Cardiac septum (tissue), 1 donor: ENCODE results near the gene AMY2B. TPM values are rescaled to one million over a fixed set of nuclear protein-coding genes. Genes with fewer than 3 reads are reported as not detected.
"Not testable (repeated sequence)": the region's sequence is repeated elsewhere in the genome, so short reads cannot be mapped to it uniquely, and the experiment has no call there.

Experiments used
- DNase-seq: peaks from one replicate; pipeline ENCODE4 v3.0.0-alpha.2; 2020; ENCODE audit warnings: low spot score
- intact Hi-C: fragments of 100-400 bp; cut with DNase I; formaldehyde crosslinking; loops from one replicate; pipeline ENCODE4 v1.14.0; 2022
- long read RNA-seq: library from polyadenylated mRNA; unstranded; transcript quantifications from one replicate; pipeline ENCODE4 v2.0.0, GENCODE V29; 2021
- total RNA-seq: library from RNA; stranded (reverse); fragmentation: NEBNext Ultra II Directional; extraction: Animal tissue kit (Norgen Biotek cat#: 25700); gene quantifications from one replicate; pipeline ENCODE4 v1.2.1, GENCODE V29; 2021
- donor health status: DM: no; HTN: no; CAD: no.

Gene AMY2B
- total RNA-seq: 31.1 TPM
- long read RNA-seq, partial matches to known transcripts: 0 of 1 reads
- long read RNA-seq, other reads (novel, unspliced or antisense): 1 of 1 reads

DNA sequence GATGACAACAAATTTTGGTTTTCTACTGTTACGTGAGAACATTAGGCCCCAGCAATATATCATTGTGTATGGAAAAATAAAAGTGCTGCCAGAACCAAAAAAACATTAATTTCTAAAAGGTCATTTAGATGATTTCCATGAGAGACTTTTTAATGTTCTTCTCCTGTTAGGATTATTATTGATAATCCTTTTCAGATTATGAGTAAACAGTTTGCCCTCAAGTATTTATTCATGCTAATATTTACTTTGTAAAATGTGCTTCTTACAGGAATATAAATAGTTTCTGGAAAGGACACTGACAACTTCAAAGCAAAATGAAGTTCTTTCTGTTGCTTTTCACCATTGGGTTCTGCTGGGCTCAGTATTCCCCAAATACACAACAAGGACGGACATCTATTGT lies at the start of gene AMY2B:
Gene AMY2B, plus strand, starts transcription at position 301 of the 400 bp plus-strand sequence. Its CDS starts 14 bp downstream, at position 315.
- intact Hi-C loops, DNase-seq: not testable (repeated sequence)

DNA sequence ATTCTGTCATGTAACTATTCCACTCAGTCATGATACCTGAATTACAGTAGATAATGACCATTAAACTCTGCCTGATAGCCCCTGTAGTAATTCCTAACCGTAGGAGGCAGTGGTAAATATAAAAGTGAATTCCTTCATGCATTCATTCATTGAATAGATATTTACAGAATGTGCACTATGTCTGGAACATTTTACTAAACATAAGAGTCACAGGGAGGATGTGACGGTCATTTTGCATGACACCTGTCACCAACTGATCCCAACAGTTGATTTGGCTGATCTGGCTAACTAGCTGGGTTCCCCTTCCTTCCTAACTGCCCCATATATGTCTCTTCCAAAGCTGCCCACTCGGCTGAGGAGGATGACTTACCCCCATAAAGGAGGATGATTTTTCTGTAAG lies 48.0 kb upstream of the AMY2B start:
- no peak for DNase-seq
- intact Hi-C loops: no loop called here

DNA sequence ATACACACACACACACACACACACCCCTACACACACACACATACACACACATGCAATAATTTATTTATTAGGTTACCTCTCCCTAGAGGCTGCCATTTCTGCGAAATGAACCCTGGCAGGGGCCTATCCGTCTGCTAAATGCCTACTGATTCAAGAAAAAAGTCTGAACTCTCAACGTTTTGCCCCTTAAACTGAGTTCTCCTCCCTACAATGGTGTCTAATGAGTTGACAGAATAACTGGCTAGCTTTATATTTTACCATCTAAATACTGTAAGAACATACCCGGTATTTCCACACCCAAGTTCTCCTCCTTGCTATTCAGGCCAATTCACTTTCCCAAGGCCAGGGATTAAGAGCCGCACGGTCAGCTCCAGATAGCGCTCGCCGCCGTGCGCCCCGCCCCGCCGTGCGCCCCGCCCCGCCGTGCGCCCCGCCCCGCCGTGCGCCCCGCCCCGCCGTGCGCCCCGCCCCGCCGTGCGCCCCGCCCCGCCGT lies 46.2 kb upstream of the AMY2B start:
- intact Hi-C loops: no loop called here
- DNase-seq: no peak

DNA sequence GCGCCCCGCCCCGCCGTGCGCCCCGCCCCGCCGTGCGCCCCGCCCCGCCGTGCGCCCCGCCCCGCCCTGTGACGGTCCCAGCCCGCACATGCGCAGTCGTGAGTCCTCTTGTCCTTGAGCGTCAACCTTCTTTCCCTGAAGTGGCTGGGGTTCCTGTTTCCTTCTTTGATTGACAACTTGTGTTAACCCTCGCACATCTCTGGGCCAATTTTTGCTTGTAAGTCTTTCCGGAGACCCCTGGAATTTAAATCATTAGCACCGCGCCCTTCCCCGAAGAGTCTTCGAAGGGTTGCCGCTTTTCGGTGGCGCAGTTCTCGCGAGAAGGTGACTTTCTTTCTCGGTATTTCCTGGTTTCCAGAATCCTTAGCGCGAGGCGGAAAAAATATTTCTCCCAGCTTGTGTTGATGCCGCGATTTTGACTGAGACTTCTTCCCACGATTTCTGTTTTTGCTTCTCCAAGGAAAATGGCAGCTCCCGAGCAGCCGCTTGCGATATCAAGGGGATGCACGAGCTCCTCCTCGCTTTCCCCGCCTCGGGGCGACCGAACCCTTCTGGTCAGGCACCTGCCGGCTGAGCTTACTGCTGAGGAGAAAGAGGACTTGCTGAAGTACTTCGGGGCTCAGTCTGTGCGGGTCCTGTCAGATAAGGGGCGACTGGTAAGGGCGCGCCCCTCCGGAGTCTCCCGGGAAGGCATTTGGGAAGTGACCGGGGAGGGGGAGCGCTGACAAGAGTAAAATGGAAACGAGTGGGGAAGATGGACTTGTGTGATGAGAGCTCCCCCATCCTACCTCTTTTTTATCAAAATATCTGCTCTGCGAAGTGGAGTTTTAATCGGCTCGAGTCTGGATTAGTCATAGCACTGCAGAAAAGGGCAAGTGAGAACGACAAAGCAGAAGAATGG lies 45.5 kb upstream of the AMY2B start, which contains the start of gene RNPC3:
Gene RNPC3, plus strand, starts transcription at position 93 of the 901 bp plus-strand sequence. Its CDS starts 372 bp downstream, at position 465.
- peak; percentile 95 for DNase-seq
- intact Hi-C loops: no loop called here

DNA sequence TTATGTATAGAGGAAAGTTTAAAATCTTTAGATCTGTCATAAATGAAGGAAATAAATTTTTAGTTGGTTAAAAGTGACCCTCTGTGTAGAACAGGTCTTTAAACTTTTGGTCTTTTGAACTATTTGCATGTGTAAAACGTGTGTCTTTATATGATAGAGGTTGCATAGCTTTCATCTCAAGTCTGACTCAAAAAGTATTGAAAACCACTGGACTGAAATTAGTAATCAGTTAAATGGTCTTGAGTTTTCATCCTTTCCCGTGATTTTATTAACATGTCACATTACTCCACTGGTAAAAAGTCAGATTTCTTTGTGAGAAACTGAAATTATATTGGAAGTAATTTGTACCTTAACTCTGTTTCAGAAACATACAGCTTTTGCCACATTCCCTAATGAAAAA lies 44.1 kb upstream of the AMY2B start:
- intact Hi-C loops: no loop called here
- no peak for DNase-seq

DNA sequence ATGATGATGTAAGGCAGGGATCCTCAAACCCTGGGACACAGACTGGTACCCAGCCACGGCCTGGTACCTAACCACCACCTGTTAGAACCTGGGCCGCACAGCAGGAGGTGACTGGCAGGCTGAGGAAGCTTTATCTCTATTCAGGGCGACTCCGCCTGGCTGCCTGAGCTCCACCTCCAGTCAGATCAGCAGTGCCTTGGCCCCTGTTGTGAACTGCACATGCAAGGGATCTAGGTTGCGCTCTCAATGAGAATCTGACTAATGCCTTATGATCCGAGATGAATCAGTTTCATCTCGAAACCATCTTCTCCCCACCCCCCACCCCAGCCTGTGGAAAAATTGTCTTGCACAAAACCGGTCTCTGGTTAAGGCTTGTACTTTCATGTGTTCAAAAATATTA lies 41.6 kb upstream of the AMY2B start:
- no peak for DNase-seq
- intact Hi-C loops: no loop called here

DNA sequence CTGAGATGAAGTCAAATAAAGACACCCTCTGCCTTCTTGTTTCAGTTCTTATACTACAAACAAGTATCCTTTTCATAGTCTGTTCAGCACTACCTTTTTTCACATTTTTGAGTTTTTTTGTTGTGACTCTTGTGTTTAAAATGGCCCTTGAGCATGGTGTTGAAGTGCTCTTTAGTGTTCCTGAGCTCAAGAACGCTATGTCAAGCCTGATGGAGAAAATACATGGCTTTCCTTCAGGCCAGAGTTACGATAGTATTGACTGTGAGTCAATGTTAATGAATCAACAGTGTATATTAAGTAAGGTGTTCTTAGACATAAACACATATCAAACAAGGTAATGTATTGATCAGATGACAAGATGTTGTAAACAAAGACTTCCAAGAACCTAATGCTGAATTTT lies 33.2 kb upstream of the AMY2B start:
- intact Hi-C loops: no loop called here
- no peak for DNase-seq

DNA sequence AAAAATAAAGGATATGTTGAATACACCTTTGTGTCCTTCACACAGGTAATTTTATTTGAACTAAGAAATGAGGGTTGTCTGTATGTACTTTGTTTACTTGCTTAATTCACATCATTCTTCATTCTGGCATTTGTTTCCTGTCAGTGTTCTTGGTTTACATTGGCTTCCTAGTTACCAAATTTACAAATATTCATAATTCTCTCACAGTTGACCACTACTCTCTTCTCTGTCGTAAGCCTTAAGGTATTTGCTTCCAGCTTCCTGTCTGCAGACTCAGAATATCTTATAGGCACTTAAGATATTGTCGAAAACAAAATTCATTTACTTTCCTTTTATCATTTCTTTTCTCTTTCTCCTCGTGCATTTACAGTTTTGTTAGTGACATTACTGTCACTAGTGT lies 30.0 kb upstream of the AMY2B start:
- intact Hi-C loops: no loop called here
- no peak for DNase-seq

DNA sequence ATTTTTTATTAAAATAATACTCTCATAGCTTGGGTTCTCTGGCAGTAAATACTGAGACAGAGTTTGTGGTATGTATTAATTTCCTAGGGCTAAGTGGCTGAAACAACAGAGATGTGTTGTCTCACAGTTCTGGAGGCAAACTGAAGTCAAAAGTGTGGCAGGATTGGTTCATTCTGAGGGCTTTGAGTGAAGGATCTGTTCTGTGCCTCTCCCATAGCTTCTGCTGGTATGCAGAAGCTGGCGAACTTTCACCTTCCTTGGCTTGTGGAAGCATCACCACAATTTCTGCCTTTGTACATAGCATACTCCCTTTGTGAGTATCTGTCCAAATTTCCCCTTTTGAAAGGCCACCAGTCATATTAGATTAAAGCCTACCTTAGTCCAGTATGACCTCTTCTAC lies 24.9 kb upstream of the AMY2B start:
- intact Hi-C loops: no loop called here

DNA sequence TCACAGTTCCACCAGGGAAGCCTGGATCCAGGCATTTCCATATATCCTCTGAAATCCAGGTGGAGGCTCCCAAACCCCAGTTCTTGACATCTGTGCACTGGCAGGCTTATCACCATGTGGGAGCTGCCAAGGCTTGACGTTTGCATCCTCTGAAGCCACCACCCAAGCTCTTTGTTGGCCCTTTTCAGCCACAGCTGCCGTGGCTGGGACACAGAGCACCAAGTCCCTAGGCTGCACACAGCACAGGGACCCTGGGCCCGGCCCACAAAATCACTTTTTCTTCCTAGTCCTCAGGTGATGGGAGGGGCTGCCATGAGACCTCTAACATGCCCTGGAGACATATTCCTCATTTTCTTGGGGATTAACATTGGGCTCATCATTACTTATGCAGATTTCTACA lies 23.5 kb upstream of the AMY2B start:
- intact Hi-C loops: no loop called here
- no peak for DNase-seq

More for the DNA sequence above, 24.9 kb upstream of the AMY2B start:
- no peak for DNase-seq

DNA sequence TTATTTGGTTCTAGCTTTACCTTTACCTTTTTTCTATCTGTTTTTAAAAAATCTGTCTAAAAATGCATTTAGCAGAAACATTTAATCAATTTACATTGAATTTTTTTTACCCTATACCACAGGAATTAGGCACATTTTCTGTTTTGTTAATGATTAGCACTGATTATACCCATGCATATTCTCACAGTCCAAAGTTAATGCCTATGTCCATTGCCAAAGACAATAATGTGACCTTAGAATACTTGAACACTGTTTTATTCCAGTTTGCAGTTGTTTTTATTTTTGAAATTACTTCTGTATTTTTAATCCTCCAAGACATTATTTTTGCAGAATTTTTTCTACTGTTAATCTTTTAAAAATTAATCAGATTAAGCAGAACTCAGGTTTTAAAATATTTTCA lies 11.0 kb upstream of the AMY2B start:
- intact Hi-C loops: no loop called here
- DNase-seq: no peak

DNA sequence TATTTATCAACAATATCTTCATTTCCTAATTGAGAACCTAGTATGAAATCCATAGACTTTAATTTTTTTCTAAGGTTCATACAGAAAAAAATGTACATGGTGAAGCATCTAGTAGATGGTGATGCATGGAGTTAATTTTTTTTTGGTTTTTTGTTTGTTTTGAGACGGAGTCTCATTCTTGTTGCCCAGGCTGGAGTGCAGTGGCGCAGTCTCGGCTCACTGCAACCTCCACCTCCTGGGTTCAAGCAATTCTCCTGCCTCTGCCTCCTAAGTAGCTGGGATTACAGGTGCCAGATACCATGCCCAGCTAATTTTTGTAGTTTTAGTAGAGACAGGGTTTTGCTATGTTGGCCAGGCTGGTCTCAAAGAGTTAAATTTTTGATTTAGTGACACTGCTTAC lies 10.3 kb upstream of the AMY2B start:
- DNase-seq, intact Hi-C loops: not testable (repeated sequence)

DNA sequence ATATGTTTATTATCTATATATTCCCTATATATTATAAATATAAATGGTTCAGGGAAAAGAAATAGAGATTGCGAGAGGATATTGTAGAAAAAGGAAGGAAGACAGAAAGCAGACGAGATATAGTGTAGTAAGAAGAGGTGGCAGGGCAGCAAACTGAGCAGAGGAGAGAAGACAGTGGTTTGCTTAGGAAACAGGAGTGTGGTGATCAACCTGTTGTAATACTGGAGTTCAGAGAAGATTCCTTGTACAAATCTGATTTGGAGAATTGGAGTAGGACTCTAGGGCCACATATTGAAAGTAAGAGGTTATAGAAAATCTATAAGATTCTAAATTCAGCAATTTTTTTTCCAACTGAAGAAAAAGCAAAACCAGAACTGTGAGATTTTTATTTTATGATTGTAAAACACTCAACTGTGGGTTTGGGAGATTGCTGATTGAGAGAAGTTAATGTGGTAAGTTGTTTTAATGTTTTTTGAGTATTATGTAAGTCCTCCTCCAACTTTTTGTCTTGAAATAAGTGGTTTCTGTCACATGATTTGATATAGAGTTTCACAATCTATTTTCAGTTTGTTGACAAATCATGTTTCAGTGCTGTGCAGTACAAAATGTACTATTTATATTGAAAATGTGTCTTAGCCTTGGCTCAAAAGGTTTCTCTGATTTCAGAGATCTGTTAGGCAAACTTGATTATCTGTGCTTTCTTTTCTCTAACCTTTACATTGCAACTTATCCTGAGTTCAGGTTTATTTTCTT lies 9.6 kb upstream of the AMY2B start:
- DNase-seq: no peak
- intact Hi-C loops: no loop called here

DNA sequence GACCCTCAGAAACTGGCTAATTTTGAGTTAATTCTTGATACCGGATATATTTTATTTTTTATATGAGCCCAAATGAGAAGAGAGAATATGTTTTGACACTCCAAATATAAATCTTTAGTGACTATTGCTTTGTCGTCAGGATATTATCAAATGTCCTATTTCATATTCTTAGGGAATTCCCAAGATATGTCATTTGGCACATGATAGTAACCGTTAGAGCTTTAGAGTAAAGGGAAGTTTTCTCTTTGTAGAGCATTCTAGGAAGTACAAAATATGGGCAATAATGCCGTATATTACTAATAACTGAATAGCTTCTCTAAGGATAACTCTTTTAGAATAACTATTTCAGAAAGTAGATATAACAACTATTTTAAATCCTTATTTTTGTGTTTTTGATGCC lies 8.3 kb upstream of the AMY2B start:
- intact Hi-C loops: no loop called here
- no peak for DNase-seq

DNA sequence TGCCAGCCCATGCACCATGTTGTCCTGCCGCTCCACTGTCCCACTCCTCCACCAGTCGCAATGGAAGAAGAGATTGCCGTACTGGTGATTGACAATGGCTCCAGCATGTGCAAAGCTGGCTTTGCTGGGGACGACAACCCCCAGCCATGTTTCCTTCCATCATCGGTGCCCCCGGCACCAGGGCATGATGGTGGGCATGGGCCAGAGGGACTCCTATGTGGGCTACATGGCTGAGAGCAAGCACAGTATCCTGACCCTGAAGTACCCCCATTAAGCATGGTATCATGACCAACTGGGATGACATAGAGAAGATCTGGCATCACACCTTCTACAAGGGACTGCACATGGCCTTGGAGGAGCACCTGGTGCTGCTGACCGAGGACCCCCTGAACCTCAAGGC lies 1.9 kb upstream of the AMY2B start:
- no peak for DNase-seq
- intact Hi-C loops: no loop called here

DNA sequence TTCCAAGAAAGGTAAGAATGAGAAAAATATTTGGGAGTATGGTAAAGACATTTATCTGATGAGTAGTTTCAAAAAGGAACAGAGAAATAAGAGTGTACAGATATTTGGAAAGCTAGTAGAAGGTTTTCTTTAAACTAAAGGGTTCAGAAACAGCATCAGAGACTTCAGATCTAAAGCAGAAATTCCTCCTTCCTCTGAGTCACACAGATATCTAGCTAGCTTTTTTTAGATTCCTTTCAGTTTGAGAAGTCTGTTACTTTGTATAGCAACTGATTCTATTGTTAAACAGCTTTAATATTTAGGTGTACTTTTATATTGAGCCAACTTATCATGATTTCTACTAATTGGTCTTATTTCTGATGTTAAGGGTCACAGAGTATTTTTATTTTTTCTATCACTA lies 4.7 kb downstream of the AMY2B start:
- no peak for DNase-seq
- intact Hi-C loops: no loop called here

DNA sequence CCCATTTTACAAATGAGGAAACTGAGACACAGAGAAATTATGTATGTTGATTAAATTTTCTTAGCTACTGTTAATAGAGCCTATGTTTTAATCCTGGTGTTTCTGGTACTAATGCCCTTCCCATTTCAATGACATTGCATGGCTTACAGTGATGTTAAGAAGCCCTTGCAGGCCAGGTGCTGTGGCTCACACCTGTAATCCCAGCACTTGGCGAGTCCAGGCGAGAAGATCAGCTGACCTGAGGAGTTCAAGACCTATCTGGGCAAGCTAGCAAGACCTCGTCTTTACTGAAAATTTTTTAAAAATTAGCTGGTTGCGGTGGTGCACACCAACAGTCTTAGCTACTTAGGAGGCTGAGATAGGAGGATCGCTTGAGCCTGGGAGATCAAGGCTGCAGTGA lies 5.4 kb downstream of the AMY2B start:
- intact Hi-C loops, DNase-seq: not testable (repeated sequence)

DNA sequence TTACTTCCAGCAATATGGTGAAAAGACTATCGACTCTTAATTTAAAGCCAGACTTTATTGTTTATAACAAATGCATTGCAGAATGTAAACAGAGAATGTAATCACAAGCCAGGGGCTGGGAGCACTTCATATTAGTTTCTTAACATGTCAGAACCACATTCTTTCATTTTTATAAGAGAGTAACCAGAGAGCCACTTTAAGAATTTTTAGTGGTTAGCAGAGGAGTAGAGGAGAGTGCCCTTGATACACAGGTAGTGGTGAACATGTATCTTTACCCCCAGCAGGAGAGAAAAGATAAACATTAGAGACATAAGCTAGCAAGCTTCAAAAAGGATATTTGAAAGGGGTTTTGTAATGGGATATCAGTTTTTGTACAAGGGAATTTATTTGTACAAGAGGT lies 11.1 kb downstream of the AMY2B start:
- intact Hi-C loops: no loop called here
- no peak for DNase-seq

DNA sequence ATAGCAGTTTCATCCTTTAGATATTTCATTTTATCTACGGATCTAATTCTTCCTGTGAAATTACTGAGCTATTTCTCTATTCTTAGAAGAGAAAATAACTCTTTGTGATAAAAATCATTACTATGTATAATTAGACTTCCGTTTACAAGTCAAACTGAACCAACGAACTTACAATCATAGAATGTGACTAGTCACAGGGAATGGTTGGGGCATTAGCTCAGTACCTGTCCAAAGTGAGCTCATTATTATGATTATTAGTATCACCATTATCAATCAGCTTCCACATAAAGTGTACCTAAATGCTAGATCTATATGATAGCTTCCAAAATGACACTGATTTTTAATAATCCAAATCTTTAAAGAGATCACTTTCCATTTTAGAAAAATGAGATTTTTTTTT lies 12.5 kb downstream of the AMY2B start:
- intact Hi-C loops: no loop called here
- DNase-seq: no peak

DNA sequence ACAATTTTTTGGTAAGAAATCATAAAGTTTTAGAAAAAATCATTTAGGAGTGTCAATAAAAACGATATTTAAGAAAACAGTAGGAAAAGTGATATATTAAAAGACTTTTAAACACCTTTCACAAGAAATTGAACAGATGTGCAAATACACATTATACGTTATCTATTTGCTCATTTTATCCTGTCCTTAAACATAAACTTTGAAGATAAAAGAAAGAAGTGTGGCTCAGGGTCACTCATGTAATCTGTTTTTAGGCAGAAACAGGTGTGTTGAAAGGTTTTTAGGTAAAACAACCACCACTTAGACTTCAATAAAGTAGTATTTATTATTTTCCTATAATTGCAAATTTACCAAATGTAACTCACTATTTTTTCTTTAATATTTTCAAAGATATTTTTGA lies 13.1 kb downstream of the AMY2B start:
- intact Hi-C loops: no loop called here
- DNase-seq: no peak
